ENCODE results near the gene PLEKHN1.
"Not testable (repeated sequence)": the region's sequence is repeated elsewhere in the genome, so short reads cannot be mapped to it uniquely, and the experiment has no call there.

Gene PLEKHN1

GRCh38 chr1:993379-993995 is 27.2 kb downstream of the PLEKHN1 start:
- Mint-ChIP-seq H3K4me1 (peaks cover 4% of the 10 kb centered on the region), H3K9me3 (peaks cover 31% of the 10 kb centered on the region), H3K27me3 (ENCODE audit: low read depth) (peaks cover 53% of the 10 kb centered on the region), H3K27ac (no peak overlapping the region), H3K4me3 (no peak overlapping the region), H3K36me3 (ENCODE audit: low read depth) (peaks cover 6% of the 10 kb centered on the region)
- TF ChIP-seq CTCF (IDR thresholded peaks at IDR 0.05; ENCODE audit: unreplicated experiment in 3 of 3) = no peak

- Mint-ChIP-seq H3K27me3 (ENCODE audit: low read depth) (peaks cover 43% of the 10 kb centered on the region), H3K9me3 (peaks cover 20% of the 10 kb centered on the region)
- H3K4me3 Mint-ChIP-seq; H3K27ac Mint-ChIP-seq; H3K4me1 Mint-ChIP-seq; H3K36me3 Mint-ChIP-seq (ENCODE audit: low read depth): not testable (repeated sequence)
Measured at GRCh38 chr1:994546-994945, 28.3 kb downstream of the PLEKHN1 start.

GRCh38 chr1:995665-996633 is 29.7 kb downstream of the PLEKHN1 start:
- Mint-ChIP-seq H3K9me3 (peaks cover 17% of the 10 kb centered on the region), H3K4me1 (peaks cover 4% of the 10 kb centered on the region)
- TF ChIP-seq CTCF (IDR thresholded peaks at IDR 0.05; ENCODE audit: unreplicated experiment in 3 of 3) = no peak

GRCh38 chr1:996851-997712 is 30.8 kb downstream of the PLEKHN1 start:
- peak overlapping the region; percentile 69 to 77 (median 76) for H3K4me3 Mint-ChIP-seq
- TF ChIP-seq CTCF (IDR thresholded peaks at IDR 0.05; ENCODE audit: unreplicated experiment in 3 of 3) = no peak
- H3K4me1 Mint-ChIP-seq = peaks cover 4% of the 10 kb centered on the region
- peak overlapping the region in 1 of 3 experiments; percentile 54 for H3K27ac Mint-ChIP-seq
- peaks cover 24% of the 10 kb centered on the region for H3K27me3 Mint-ChIP-seq (ENCODE audit: low read depth)
- peaks cover 6% of the 10 kb centered on the region for H3K36me3 Mint-ChIP-seq (ENCODE audit: low read depth)
- H3K9me3 Mint-ChIP-seq = peaks cover 10% of the 10 kb centered on the region

More at GRCh38 chr1:995665-996633, 29.7 kb downstream of the PLEKHN1 start:
- H3K27ac Mint-ChIP-seq = peak overlapping the region in 2 of 3 experiments; percentile 17 to 48
- H3K36me3 Mint-ChIP-seq (ENCODE audit: low read depth) = peaks cover 6% of the 10 kb centered on the region
- H3K4me3 Mint-ChIP-seq = peak overlapping the region; percentile 68 to 72 (median 72)
- H3K27me3 Mint-ChIP-seq (ENCODE audit: low read depth) = peaks cover 33% of the 10 kb centered on the region

GRCh38 chr1:997713-997992 is 31.4 kb downstream of the PLEKHN1 start:
- Mint-ChIP-seq H3K27ac (no peak overlapping the region), H3K9me3 (peaks cover 6% of the 10 kb centered on the region), H3K4me3 (peak overlapping the region in 1 of 3 experiments; percentile 69), H3K27me3 (ENCODE audit: low read depth) (peaks cover 22% of the 10 kb centered on the region), H3K36me3 (ENCODE audit: low read depth) (peaks cover 3% of the 10 kb centered on the region), H3K4me1 (peaks cover 4% of the 10 kb centered on the region)
- no peak for TF ChIP-seq CTCF (IDR thresholded peaks at IDR 0.05; ENCODE audit: unreplicated experiment in 3 of 3)

Data from nephron (organoid).